K562 (cell line): Measurements from ENCODE around the gene PTOV1. TPM values are rescaled to one million over a fixed set of nuclear protein-coding genes. Genes with fewer than 3 reads are reported as not detected.
A peak's percentile ranks its signal among the peaks of the same experiment; 100 is the strongest.

ENCODE experiments used
- CCNT2 ChIP-seq: IDR thresholded peaks from 2 replicates; pipeline ENCODE4 v1.6.1; 2011; ENCODE audit warnings: borderline replicate concordance, low read depth, mild to moderate bottlenecking, moderate library complexity, mixed read lengths, low read length; ENCODE audit not compliant: insufficient read length; ENCODE audit errors: extremely low read depth
- CEBPZ ChIP-seq: fragments of 150-350 bp; IDR thresholded peaks from 2 replicates; pipeline ENCODE4 v1.6.1; 2014; ENCODE audit warnings: low read depth, mild to moderate bottlenecking, low read length, borderline replicate concordance
- PKNOX1 ChIP-seq: fragments of 450-650 bp; IDR thresholded peaks from 2 replicates; pipeline ENCODE4 v1.6.1; 2016
- ZBTB40 ChIP-seq, 2 experiments: fragments of 450-650 bp in 1 of 2; sonication (generic) in 1 of 2; formaldehyde crosslinking in 1 of 2; IDR thresholded peaks; 2 replicates each; pipeline versions ENCODE4 v1.7.1 to v1.9.0; 2016 to 2022; ENCODE audit warnings: inconsistent platforms in 1 of 2, mild to moderate bottlenecking in 1 of 2, missing genetic modification reagents in 1 of 2
- polyA plus RNA-seq, 8 experiments: library from polyadenylated mRNA; depleted of rRNA in 4 of 8; stranded (reverse) in 5 of 8; unstranded in 3 of 8; fragments of >200 nt; fragmentation: Nextera tagmentation in 2 of 8; fragmentation: Illumina TruSeq in 1 of 8; extraction: Ambion mirVana in 2 of 8; extraction: Trizol in 1 of 8; gene quantifications; 2 replicates each; pipeline versions ENCODE4 v1.2.1 to v1.2.3, GENCODE V29; 2011 to 2014; ENCODE audit warnings: inconsistent platforms in 1 of 8, missing spikeins in 1 of 8
- total RNA-seq, 7 experiments: library from RNA; depleted of rRNA in 6 of 7; stranded (reverse); fragments of >200 nt in 6 of 7; fragmentation: Illumina TruSeq in 2 of 7; extraction: Trizol in 2 of 7; gene quantifications; 2 replicates each; pipeline versions ENCODE4 v1.2.1 to v1.2.3, GENCODE V29; 2011 to 2021; ENCODE audit warnings: low replicate concordance in 1 of 7

The PTOV1 gene
- total and polyA plus RNA-seq, 9 of the 15 experiments (the other 6 are each of a cell fraction or from before 2014, with no cell fraction given), result 4.9 to 169 (median 43.5) TPM

GRCh38 chr19:49801966-49802661 is 48.8 kb upstream of the PTOV1 start (continued):
- TF ChIP-seq ZBTB40 (IDR thresholded peaks at IDR 0.05), result no peak
- no peak for TF ChIP-seq ZBTB40 (CRISPR knock-in tag; IDR thresholded peaks at IDR 0.05)
- no peak for TF ChIP-seq CCNT2
- peak; percentile 98 for TF ChIP-seq PKNOX1
- TF ChIP-seq CEBPZ, result no peak
